ENCODE measurements around the gene GNG4. TPM values are rescaled to one million over a fixed set of nuclear protein-coding genes. Genes with fewer than 3 reads are reported as not detected.

Gene GNG4
- total RNA-seq, 1 donor = under 0.01 TPM

- Histone ChIP-seq H3K36me3 (ENCODE audit: insufficient read depth, low read length) (peaks cover 14% of the 10 kb centered on the region), H3K27me3 (ENCODE audit: insufficient read depth, low read length) (peaks cover 6% of the 10 kb centered on the region), H4K20me1 (ENCODE audit: insufficient read depth, low read length) (no peaks in the 10 kb centered on the region), H3K4me3 (ENCODE audit: insufficient read depth, low read length) (no peak overlapping the region), H3K4me1 (ENCODE audit: insufficient read depth, low read length) (no peaks in the 10 kb centered on the region), H3K79me2 (ENCODE audit: insufficient read depth, low read length) (no peaks in the 10 kb centered on the region), H2AFZ (ENCODE audit: low read length) (no peak overlapping the region), H3K9me3 (ENCODE audit: low read depth, low read length) (peaks cover 2% of the 10 kb centered on the region), H3K27ac (ENCODE audit: low read depth, low read length) (no peak overlapping the region), H3K4me2 (ENCODE audit: insufficient read depth, low read length) (no peak overlapping the region)
- no peak for TF ChIP-seq CTCF (IDR thresholded peaks at IDR 0.05; ENCODE audit: extremely low read depth, low read depth, low read length)
- no peak for DNase-seq (ENCODE audit: insufficient read length, low spot score, missing footprints)
Measured at GRCh38 chr1:235659186-235659771, 9.7 kb upstream of the GNG4 start.

DNA sequence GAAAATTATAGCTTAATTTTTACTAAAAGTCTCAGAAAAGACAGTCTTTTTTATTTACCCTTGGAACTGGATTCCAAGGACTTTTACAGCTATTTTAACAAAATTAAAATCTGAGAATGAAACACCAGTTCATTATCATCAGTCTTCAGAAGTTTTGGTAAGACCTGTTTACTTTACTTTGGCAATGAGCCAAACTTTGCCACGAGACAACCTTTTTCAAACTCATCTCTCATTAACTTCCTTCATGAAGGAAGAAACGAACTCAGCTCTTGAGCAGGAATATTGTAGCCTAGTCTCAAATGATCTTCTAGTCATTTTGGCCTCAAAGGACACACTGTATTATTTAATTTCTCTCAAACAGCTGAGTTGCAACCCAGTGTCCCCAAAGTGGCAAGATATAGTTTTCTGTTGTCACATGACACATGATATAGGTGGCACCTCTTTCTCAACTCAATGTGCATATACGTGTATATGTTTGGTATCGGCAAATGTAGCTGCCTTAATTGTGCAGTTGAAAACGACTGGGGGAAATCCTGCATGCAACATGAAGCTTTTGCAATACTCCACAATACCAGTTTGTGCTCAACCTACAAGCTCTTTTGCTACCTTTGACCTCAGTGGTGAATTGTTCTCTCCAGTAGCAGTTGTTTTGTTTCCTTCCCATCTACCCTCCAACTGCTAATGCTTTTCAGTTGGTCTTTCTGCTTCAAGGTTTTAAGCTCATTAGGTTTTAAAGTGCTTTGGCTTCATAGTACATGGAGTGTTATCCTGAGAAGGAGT, 8.4 kb upstream of the GNG4 start:
- Histone ChIP-seq H3K27me3 (ENCODE audit: insufficient read depth, low read length) (peaks cover 14% of the 10 kb centered on the region), H3K79me2 (ENCODE audit: insufficient read depth, low read length) (no peaks in the 10 kb centered on the region), H3K4me3 (ENCODE audit: insufficient read depth, low read length) (no peak overlapping the region), H3K9me3 (ENCODE audit: low read depth, low read length) (peaks cover 2% of the 10 kb centered on the region), H4K20me1 (ENCODE audit: insufficient read depth, low read length) (no peaks in the 10 kb centered on the region), H3K27ac (ENCODE audit: low read depth, low read length) (no peak overlapping the region), H3K4me1 (ENCODE audit: insufficient read depth, low read length) (no peaks in the 10 kb centered on the region), H3K36me3 (ENCODE audit: insufficient read depth, low read length) (peaks cover 6% of the 10 kb centered on the region), H3K4me2 (ENCODE audit: insufficient read depth, low read length) (no peak overlapping the region), H2AFZ (ENCODE audit: low read length) (no peak overlapping the region)
- DNase-seq (ENCODE audit: insufficient read length, low spot score, missing footprints) = no peak
- no peak for TF ChIP-seq CTCF (IDR thresholded peaks at IDR 0.05; ENCODE audit: extremely low read depth, low read depth, low read length)

DNA sequence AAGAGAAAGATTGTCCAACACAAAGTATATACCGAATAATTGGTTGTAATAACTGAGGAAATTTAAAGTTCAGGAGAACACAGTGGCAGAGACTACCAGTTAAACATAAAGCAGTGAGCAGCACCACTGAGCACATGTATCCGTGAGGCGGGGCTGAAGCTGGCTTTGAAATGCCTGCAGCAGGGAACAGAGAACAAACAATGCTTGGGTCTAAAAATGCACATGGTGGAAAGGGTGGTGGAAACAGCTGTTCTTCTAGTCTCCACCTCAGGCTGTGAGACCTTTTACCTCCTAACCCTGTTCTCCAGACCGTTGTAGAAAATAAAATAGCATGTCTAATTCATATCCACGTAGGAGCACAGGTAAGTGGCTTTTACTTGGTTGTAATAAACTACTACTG, 7.7 kb upstream of the GNG4 start:
- no peak overlapping the region for H3K4me2 ChIP-seq (ENCODE audit: insufficient read depth, low read length)
- no peaks in the 10 kb centered on the region for H4K20me1 ChIP-seq (ENCODE audit: insufficient read depth, low read length)
- no peak overlapping the region for H2AFZ ChIP-seq (ENCODE audit: low read length)

More for the DNA sequence above, 7.7 kb upstream of the GNG4 start:
- H3K4me1 ChIP-seq (ENCODE audit: insufficient read depth, low read length) = no peaks in the 10 kb centered on the region
- H3K27ac ChIP-seq (ENCODE audit: low read depth, low read length) = no peak overlapping the region
- H3K27me3 ChIP-seq (ENCODE audit: insufficient read depth, low read length) = peaks cover 20% of the 10 kb centered on the region
- H3K4me3 ChIP-seq (ENCODE audit: insufficient read depth, low read length) = no peak overlapping the region
- no peaks in the 10 kb centered on the region for H3K79me2 ChIP-seq (ENCODE audit: insufficient read depth, low read length)
- peaks cover 2% of the 10 kb centered on the region for H3K9me3 ChIP-seq (ENCODE audit: low read depth, low read length)
- TF ChIP-seq CTCF (IDR thresholded peaks at IDR 0.05; ENCODE audit: extremely low read depth, low read depth, low read length) = no peak
- no peak for DNase-seq (ENCODE audit: insufficient read length, low spot score, missing footprints)
- H3K36me3 ChIP-seq (ENCODE audit: insufficient read depth, low read length) = no peaks in the 10 kb centered on the region

Data from osteoblast (primary cell).